BJ (cell line): ENCODE results near the gene RPL31. TPM values are rescaled to one million over a fixed set of nuclear protein-coding genes. Genes with fewer than 3 reads are reported as not detected.

ENCODE experiments used
- CTCF ChIA-PET: fragments of 350-600 bp; formaldehyde crosslinking; extraction: SDS; loops from one replicate; lab custom pipeline; 2021; ENCODE audit warnings: antibody characterized with exemption, inconsistent platforms; lab: Yijun Ruan, JAX
- POLR2A ChIA-PET: fragments of 300-600 bp; sonication (Branson Sonifier 250); formaldehyde crosslinking; extraction: SDS; loops from one replicate; lab custom pipeline; 2021; ENCODE audit warnings: antibody characterized with exemption; lab: Charles Lee
- DNase-seq: peaks from one replicate; pipeline ENCODE4 v3.0.0-alpha.2; 2011; ENCODE audit warnings: low read depth
- H3K27me3 ChIP-seq: 2 replicates; pipeline ENCODE4 v1.6.0; 2011; ENCODE audit warnings: low read length; ENCODE audit not compliant: control insufficient read depth, insufficient read depth
- H3K36me3 ChIP-seq: 2 replicates; pipeline ENCODE4 v1.5.1; 2011; ENCODE audit warnings: low read length; ENCODE audit not compliant: control insufficient read depth, insufficient read depth
- H3K4me3 ChIP-seq: 2 replicates; pipeline ENCODE4 v1.5.1; 2011; ENCODE audit warnings: low read depth, mild to moderate bottlenecking, control low read depth, low read length
- CTCF ChIP-seq: IDR thresholded peaks from 2 replicates; pipeline ENCODE4 v1.5.1; 2011; ENCODE audit warnings: low read depth, mild to moderate bottlenecking, control low read depth, inconsistent platforms, low read length, moderate library complexity; ENCODE audit not compliant: insufficient read depth
- polyA plus RNA-seq: library from polyadenylated mRNA; depleted of rRNA; stranded (reverse); fragments of >200 nt; gene quantifications from 2 replicates; pipeline ENCODE4 v1.2.3, GENCODE V29; 2011

Gene RPL31
- polyA plus RNA-seq, 1 experiment, result 1,622 TPM

DNA sequence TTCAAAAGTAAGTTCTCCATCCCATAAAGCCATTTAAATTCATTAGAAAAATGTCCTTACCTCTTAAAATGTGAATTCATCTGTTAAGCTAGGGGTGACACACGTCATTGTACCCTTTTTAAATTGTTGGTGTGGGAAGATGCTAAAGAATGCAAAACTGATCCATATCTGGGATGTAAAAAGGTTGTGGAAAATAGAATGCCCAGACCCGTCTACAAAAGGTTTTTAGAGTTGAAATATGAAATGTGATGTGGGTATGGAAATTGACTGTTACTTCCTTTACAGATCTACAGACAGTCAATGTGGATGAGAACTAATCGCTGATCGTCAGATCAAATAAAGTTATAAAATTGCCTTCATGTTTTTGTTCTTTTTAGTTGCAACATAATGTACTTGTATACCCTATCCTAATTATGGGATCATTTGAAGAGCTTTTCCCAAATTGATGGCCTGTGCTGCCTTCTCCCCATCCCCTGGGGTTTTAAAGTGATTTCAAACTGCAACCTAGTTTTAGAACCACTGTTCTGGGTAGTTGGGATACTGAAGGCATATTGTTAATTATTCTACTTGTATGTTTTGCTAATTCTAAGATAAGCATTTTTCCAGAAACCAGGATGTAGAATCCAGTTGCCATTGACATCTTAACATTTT lies 4.1 kb downstream of the RPL31 start:
- Histone ChIP-seq H3K27me3 (no peaks in the 10 kb centered on the region), H3K4me3 (no peak overlapping the region), H3K36me3 (peaks cover 27% of the 10 kb centered on the region)
- ChIA-PET POLR2A (no interaction called here), CTCF (interaction anchor here (0.8 to 2.7 kb wide), 2 partner anchors 31 to 276 kb away, joined by 3 to 7 read pairs; no protein-coding TSS in a partner anchor)
- no peak for TF ChIP-seq CTCF
- no peak for DNase-seq

- Histone ChIP-seq H3K27me3 (no peaks in the 10 kb centered on the region), H3K36me3 (peaks cover 27% of the 10 kb centered on the region), H3K4me3 (no peak overlapping the region)
- no peak for DNase-seq
- TF ChIP-seq CTCF, result no peak
- CTCF ChIA-PET, result interaction anchor here (0.8 to 1.5 kb wide), 3 partner anchors 145 to 274 kb away, joined by 3 to 4 read pairs (median 3); no protein-coding TSS in a partner anchor
- POLR2A ChIA-PET, result interaction anchor here (0.6 kb wide), 1 partner anchor 262 kb away, joined by 4 read pairs; no protein-coding TSS in a partner anchor
Observed at GRCh38 chr2:101007415-101008345, 5.6 kb downstream of the RPL31 start.

DNA sequence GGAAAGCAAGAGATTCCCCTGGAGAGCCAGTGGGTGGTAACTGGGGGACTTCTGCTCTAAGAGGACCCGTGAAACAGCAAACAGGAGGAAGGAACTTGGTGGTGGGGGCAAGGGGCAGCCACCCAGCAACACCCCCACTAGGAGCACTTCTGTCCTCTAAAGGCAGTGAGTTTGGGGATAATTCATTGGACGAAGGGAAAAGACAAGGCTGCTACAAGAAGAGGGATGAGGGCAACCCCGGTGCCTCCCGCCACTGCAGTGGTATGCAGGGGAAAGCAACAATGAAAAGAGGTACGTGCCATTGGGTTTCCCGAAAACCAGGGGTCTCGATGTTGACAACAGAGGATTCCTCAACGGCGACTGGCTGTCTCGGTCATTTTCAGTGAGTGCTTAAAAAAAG lies 9.1 kb downstream of the RPL31 start:
- peaks cover 10% of the 10 kb centered on the region for H3K36me3 ChIP-seq
- CTCF ChIA-PET, result interaction anchor here (1.0 kb wide), 1 partner anchor 194 kb away, joined by 3 read pairs; no protein-coding TSS in a partner anchor

DNA sequence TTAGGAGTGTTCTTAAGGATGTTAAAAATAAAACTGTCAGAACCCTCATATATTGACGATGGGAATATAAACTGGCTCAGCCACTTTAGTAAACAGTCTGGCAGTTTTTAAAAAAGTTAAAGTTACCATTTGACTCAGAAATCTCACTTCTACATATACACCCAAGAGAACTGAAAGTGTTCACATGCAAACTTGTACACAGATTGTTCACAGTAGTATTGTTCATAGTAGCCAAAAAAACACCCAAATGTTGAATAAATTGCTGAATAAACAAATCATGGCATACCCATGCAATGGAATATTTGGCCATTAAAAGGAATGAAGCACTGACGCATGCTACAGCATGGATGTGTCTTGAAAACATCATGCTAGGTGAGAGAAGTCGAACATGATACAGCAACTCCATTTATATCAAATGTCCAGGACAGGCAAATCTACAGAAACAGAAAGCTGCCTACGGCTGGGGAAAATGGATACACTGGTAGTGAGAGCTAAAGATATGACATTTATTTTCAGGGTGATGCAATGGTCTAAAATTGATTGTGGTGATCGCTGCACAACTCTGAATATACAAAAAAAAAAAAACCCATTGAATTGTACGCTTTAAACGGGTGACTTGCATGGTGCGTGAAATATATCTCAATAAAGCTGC lies 10.1 kb downstream of the RPL31 start:
- peaks cover 6% of the 10 kb centered on the region for H3K36me3 ChIP-seq
- no peaks in the 10 kb centered on the region for H3K27me3 ChIP-seq
- DNase-seq, result no peak
- no peak for TF ChIP-seq CTCF
- POLR2A ChIA-PET, result interaction anchor here (0.6 to 0.7 kb wide), 4 partner anchors 9 to 206 kb away, joined by 3 to 15 read pairs (median 4); partner anchors contain the start of gene RPL31
- CTCF ChIA-PET, result interaction anchor here (0.7 to 2.5 kb wide), 17 partner anchors 9 to 402 kb away, joined by 3 to 22 read pairs (median 5); partner anchors contain the start of gene RPL31
- no peak overlapping the region for H3K4me3 ChIP-seq

More for the DNA sequence above, 9.1 kb downstream of the RPL31 start:
- POLR2A ChIA-PET, result no interaction called here
- Histone ChIP-seq H3K27me3 (no peaks in the 10 kb centered on the region), H3K4me3 (no peak overlapping the region)
- no peak for DNase-seq
- no peak for TF ChIP-seq CTCF
